HG02759 (cell line): ENCODE data around the gene UBE2H.
"Not testable (repeated sequence)": the region's sequence is repeated elsewhere in the genome, so short reads cannot be mapped to it uniquely, and the experiment has no call there.

Experiments used
- ATAC-seq: cut with Tn5 transposase; IDR thresholded peaks from one replicate; pipeline ENCODE4 v1.9.1; 2021; ENCODE audit warnings: mild to moderate bottlenecking, moderate library complexity; ENCODE audit not compliant: unreplicated experiment

UBE2H gene

GRCh38 chr7:129875745-129876411 is 76.9 kb downstream of the UBE2H start:
- no peak for ATAC-seq

- no peak for ATAC-seq
Observed at GRCh38 chr7:129875160-129875559, 77.6 kb downstream of the UBE2H start.

GRCh38 chr7:129874722-129875121 is 78.0 kb downstream of the UBE2H start:
- ATAC-seq = no peak

- ATAC-seq = no peak
Observed at GRCh38 chr7:129872054-129872453, 80.7 kb downstream of the UBE2H start.

GRCh38 chr7:129870668-129871067 is 82.1 kb downstream of the UBE2H start:
- ATAC-seq = no peak

- no peak for ATAC-seq
Observed at GRCh38 chr7:129866251-129866650, 86.5 kb downstream of the UBE2H start.

GRCh38 chr7:129865925-129866201 is 86.9 kb downstream of the UBE2H start:
- no peak for ATAC-seq

GRCh38 chr7:129865093-129865924 is 87.5 kb downstream of the UBE2H start:
- no peak for ATAC-seq

- ATAC-seq = not testable (repeated sequence)
Observed at GRCh38 chr7:129864676-129865075, 88.1 kb downstream of the UBE2H start.

GRCh38 chr7:129864042-129864441 is 88.7 kb downstream of the UBE2H start:
- no peak for ATAC-seq

- ATAC-seq = no peak
Observed at GRCh38 chr7:129862682-129863081, 90.1 kb downstream of the UBE2H start.

- not testable (repeated sequence) for ATAC-seq
Observed at GRCh38 chr7:129860784-129861183, 92.0 kb downstream of the UBE2H start.

- ATAC-seq = peak; percentile 49
Observed at GRCh38 chr7:129859183-129859582, 93.6 kb downstream of the UBE2H start.

GRCh38 chr7:129858490-129858889 is 94.3 kb downstream of the UBE2H start:
- ATAC-seq = no peak

- no peak for ATAC-seq
Observed at GRCh38 chr7:129857313-129857712, 95.4 kb downstream of the UBE2H start.

- ATAC-seq = no peak
Observed at GRCh38 chr7:129855935-129856717, 96.6 kb downstream of the UBE2H start.

GRCh38 chr7:129855234-129855673 is 97.5 kb downstream of the UBE2H start:
- ATAC-seq = no peak

- no peak for ATAC-seq
Observed at GRCh38 chr7:129854401-129854800, 98.4 kb downstream of the UBE2H start.

- ATAC-seq = no peak
Observed at GRCh38 chr7:129853661-129854268, 99.0 kb downstream of the UBE2H start.

- no peak for ATAC-seq
Observed at GRCh38 chr7:129851809-129852208, 101.0 kb downstream of the UBE2H start.

GRCh38 chr7:129851174-129851573 is 101.6 kb downstream of the UBE2H start:
- no peak for ATAC-seq
